GM11168 (cell line): ENCODE results near the gene GPR171.

Experiments
- in situ Hi-C: fragments of 300-500 bp; cut with MboI; formaldehyde crosslinking; loops from one replicate; pipeline ENCODE4 v1.12.0; 2022; ENCODE audit warnings: low sequenced_read_pairs; ENCODE audit not compliant: unreplicated experiment

Gene GPR171

GRCh38 chr3:151191095-151191494 lies 11.9 kb downstream of the GPR171 start:
- in situ Hi-C loops = no loop called here

- in situ Hi-C loops = no loop called here
These were observed 19.7 kb downstream of the GPR171 start for GRCh38 chr3:151183265-151183671.

GRCh38 chr3:151182349-151183079 lies 20.5 kb downstream of the GPR171 start:
- in situ Hi-C loops = no loop called here

- in situ Hi-C loops = no loop called here
These were observed 24.7 kb downstream of the GPR171 start for GRCh38 chr3:151178208-151178845.

DNA sequence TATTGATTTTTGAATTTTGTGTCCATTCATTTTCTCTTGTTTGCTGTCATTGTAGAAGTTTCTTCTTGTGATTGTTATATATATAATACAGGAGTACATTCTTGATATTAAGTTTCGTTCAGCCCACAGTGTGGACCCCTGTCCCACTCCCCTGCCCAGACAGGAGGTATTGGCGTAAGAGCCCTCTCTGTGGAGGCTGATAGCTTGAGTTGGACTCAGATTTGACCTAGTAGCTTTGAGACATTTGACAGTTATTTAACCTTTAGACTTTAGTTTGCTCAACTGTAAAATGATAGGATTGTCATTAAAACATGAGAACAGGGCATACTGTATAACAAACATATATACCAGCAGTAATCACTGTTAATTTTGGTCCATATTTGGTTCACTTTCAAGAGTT lies 27.1 kb downstream of the GPR171 start:
- in situ Hi-C loops = no loop called here

DNA sequence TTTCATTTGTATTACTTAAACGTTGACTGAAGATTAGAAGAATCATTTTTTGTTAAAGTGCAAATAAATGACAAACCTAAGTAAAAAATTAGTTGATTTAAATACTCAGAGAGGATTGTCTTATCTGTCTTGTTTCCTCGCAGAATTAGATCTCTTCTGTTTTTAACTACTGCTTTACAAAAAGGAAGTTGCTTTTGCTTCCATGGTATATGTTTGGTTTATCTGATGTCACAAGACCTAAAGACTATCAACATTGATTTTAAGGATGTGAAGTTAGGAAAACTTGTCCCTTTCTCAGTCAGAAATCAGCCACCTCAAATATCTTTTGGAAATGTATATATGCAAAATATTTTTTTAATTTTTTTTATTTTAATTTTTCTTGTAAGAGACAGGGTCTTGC lies 28.7 kb downstream of the GPR171 start:
- in situ Hi-C loops = no loop called here

DNA sequence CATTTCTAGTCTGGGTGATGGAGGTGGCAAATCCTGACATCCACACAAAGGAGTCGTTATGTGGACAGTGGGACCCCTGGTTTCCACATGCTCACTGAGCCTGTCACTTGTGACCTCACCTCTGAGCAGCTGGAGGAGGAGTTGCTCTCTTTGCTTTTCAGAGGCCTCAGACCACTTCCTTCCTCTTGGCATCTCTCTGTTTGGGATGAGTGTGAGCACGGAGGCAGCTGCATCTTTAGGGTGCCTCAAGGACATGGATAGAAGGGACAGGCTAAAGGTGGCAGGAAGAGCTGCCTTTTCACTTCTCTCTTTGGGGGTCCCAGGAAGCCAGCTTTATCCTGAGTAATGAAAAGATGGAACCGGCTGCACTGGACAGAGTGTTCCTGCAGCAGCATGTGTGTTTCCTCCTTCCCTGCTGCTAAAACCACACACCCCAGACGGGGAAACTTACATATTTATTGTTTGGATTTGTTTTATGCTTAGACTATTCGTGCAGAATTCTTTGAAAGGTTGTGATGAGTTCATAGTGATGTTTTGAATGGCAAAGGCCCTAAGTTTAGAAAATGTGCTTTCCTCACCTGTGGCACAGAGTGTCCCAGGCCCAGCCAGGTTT lies 31.8 kb downstream of the GPR171 start:
- in situ Hi-C loops = no loop called here

GRCh38 chr3:151169948-151170679 lies 32.9 kb downstream of the GPR171 start:
- in situ Hi-C loops = loop anchor here (5.0 to 10.0 kb wide), 2 partner anchors 55 to 107 kb away; partner anchors contain the start of gene P2RY14

GRCh38 chr3:151169262-151169947 lies 33.6 kb downstream of the GPR171 start:
- in situ Hi-C loops = loop anchor here (5.0 to 10.0 kb wide), 2 partner anchors 55 to 108 kb away; partner anchors contain the start of gene P2RY14

DNA sequence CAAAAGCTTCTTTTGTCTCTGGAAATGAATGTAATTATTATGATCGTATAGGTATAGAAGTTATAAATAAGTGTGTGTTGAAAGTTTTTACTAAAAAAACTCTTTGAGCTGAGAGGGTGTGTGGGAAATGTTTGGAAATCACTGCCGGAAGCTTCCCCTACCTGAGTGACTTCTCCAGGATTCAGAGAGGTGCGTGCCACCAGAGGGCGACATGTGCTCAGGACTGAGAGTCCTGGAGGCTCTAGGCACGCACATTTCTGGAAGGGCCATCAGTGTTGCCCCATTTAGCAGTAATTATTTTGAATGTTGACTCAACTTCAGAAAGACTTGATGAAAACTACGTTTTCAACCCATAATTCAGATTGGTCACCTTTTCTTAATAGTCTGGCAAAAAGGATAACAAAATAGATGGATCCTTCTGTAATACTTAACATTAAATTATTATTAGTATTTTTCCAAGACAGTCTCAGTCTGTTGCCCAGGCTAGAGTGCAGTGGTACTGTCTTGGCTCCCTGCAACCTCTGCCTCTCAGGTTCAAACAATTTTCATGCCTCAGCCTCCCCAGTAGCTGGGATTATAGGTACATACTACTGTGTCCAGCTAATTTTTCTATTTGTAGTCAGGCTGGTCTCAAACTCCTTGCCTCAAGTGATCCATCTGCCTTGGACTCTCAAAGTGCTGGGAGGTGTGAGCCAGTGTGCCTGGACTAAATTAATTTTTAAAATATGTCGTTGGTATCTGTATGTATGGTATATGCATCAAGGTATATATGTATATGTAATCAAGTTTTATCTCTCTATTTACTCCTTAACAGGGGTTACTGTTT lies 34.5 kb downstream of the GPR171 start:
- in situ Hi-C loops = loop anchor here (5.0 to 10.0 kb wide), 2 partner anchors 56 to 109 kb away; partner anchors contain the start of gene P2RY14

GRCh38 chr3:151166161-151166560 lies 36.9 kb downstream of the GPR171 start:
- in situ Hi-C loops = loop anchor here (5.0 to 10.0 kb wide), 2 partner anchors 59 to 111 kb away; partner anchors contain the start of gene P2RY14

- in situ Hi-C loops = loop anchor here (5.0 to 10.0 kb wide), 2 partner anchors 60 to 112 kb away; partner anchors contain the start of gene P2RY14
These were observed 37.8 kb downstream of the GPR171 start for GRCh38 chr3:151165226-151165625.

DNA sequence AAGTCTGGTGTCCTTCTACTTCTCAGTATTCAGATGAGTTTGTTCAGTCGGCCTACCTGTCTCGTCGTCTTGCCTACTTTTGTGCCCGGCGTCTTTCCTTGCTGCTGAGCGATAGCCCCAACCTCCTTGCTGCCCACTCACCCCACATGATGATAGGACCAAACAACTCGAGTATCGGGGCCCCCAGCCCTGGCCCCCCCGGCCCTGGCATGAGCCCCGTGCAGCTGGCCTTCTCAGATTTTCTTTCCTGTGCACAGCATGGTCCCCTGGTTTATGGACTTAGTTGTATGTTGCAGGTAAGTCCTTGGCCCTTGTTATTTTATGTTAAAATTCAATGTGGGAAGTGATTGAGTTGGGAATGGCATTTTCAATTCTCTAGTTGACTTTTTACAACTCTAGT lies 43.2 kb downstream of the GPR171 start:
- in situ Hi-C loops = loop anchor here (10.0 kb wide), 1 partner anchor 65 kb away; no protein-coding TSS in a partner anchor

DNA sequence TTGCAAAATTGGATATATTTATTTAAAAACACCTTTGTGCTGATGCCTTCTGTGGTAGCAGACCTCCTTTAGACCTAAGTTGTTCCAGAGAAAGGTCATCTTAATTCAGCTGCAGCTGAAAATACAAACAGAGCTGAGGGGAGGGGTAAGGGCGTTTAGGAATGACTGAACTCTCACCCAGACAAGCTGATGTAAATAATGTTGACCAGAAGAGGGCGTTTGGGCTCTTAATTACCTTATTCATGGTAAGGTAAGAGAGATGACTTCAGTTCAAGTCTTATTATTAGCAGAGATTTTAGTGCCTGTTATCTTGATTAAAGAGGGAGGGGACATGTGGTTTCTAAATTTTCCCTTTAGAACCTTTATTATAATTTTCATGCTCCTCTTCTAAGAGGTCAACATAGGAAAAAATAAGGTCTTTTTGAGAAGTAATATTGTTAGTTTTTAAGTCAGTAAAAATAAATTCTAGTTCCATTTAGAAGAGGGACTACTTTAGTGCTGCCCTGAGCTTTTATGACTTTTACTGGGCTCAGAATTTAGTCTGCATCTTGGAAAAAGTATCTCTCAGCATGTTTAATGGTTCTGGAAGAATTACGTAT lies 46.3 kb downstream of the GPR171 start:
- in situ Hi-C loops = no loop called here

- in situ Hi-C loops = no loop called here
These were observed 47.4 kb downstream of the GPR171 start for GRCh38 chr3:151155409-151156128.

DNA sequence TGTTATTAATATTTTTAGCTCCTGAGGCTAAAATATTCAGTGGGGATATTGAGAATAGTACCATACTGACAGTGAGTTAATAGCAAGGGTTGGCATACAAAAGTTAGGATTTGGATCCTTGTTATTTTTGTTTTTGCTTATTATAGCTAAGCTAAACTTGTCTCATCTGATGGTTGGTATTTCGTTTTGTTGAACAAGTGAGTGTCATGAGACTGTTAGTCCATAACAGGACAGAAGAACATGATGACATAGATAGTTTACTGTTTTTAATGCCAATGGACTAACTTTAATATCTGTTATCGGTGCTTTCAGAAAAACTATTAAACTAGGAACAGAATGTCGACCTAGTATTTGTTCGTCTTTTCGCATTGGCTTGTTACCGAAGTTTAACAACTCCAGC lies 48.5 kb downstream of the GPR171 start:
- in situ Hi-C loops = no loop called here

DNA sequence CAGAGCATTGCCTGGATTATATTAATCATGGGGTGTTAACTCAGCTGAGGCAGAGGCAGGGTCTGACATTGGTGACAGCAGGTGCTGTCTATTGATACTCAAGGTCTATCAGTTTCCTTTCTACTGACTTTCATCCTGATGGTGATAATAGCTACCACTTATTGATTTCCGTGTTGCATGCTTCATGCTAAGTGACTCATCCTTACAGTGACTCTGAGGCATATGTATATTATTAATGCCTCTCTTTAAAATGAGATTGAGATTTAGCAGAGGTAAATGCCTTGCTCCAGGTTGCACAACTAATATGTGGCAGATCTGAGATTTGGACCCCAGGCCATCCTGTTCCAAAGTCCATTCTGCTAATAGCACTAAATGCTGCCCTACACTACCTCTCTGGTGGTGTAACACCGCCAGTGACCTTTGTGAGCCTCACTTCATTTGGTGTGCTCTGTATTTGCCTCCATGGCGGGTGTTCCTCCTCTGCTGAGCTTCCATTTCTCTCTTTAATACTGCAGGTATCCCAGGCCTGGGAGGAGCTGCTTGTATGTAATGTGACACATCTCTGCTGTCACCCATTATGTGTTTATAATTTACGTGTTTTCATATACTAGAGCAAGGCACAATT lies 50.4 kb downstream of the GPR171 start:
- in situ Hi-C loops = no loop called here
